SK-N-SH treated with all-trans-retinoic acid at 6 μM for 48 hours (cell line): ENCODE measurements around the gene NME8.

Source experiments
- ATAC-seq: fragments of 200-7000 bp; cut with Tn5 transposase; 3 replicates; pipeline ENCODE4 v1.9.1; 2020; ENCODE audit warnings: mild to moderate bottlenecking, moderate library complexity
- ARNTL ChIP-seq: fragments of 450-650 bp; formaldehyde crosslinking; IDR thresholded peaks from 2 replicates; pipeline ENCODE4 v1.5.0; 2020; ENCODE audit warnings: low read depth, mild to moderate bottlenecking, moderate library complexity, borderline replicate concordance
- CREB5 ChIP-seq: fragments of 250-450 bp; sonication (Bioruptor Pico); IDR thresholded peaks from 2 replicates; pipeline ENCODE4 v1.5.1; 2020; ENCODE audit warnings: low read depth, mild to moderate bottlenecking, moderate library complexity
- CSRNP3 ChIP-seq: fragments of 250-450 bp; sonication (Bioruptor Pico); IDR thresholded peaks from 2 replicates; pipeline ENCODE4 v1.5.1; 2021; ENCODE audit warnings: mild to moderate bottlenecking, moderate library complexity
- GLIS3 ChIP-seq: fragments of 250-450 bp; sonication (Bioruptor Pico); IDR thresholded peaks from 2 replicates; pipeline ENCODE4 v1.5.0; 2020; ENCODE audit warnings: mild to moderate bottlenecking, moderate library complexity
- ISL1 ChIP-seq: fragments of 250-450 bp; sonication (Bioruptor Pico); IDR thresholded peaks from 2 replicates; pipeline ENCODE4 v2.1.2; 2022; ENCODE audit warnings: mild to moderate bottlenecking, moderate library complexity
- OSR1 ChIP-seq: fragments of 250-450 bp; sonication (Bioruptor Pico); IDR thresholded peaks from 2 replicates; pipeline ENCODE4 v1.8.0; 2022; ENCODE audit warnings: moderate library complexity, mild to moderate bottlenecking, inconsistent platforms
- PATZ1 ChIP-seq: fragments of 250-450 bp; sonication (Bioruptor Pico); IDR thresholded peaks from 2 replicates; pipeline ENCODE4 v1.8.0; 2020; ENCODE audit warnings: mild to moderate bottlenecking, moderate library complexity, borderline replicate concordance
- POU6F1 ChIP-seq: fragments of 250-450 bp; sonication (Bioruptor Pico); IDR thresholded peaks from 2 replicates; pipeline ENCODE4 v1.8.0; 2021; ENCODE audit warnings: low read depth, mild to moderate bottlenecking, moderate library complexity, borderline replicate concordance
- RARB ChIP-seq: fragments of 250-450 bp; sonication (Bioruptor Pico); IDR thresholded peaks from 2 replicates; pipeline ENCODE4 v1.8.0; 2021; ENCODE audit warnings: mild to moderate bottlenecking, moderate library complexity
- SNAI2 ChIP-seq: fragments of 250-450 bp; sonication (Bioruptor Pico); IDR thresholded peaks from 2 replicates; pipeline ENCODE4 v1.5.0; 2020; ENCODE audit warnings: mild to moderate bottlenecking, moderate library complexity
- TCF4 ChIP-seq: fragments of 250-450 bp; sonication (Bioruptor Pico); IDR thresholded peaks from 2 replicates; pipeline ENCODE4 v1.8.0; 2021; ENCODE audit warnings: mild to moderate bottlenecking, moderate library complexity, borderline replicate concordance
- TOX ChIP-seq: fragments of 250-450 bp; sonication (Bioruptor Pico); IDR thresholded peaks from 2 replicates; pipeline ENCODE4 v1.8.0; 2021; ENCODE audit warnings: mild to moderate bottlenecking, moderate library complexity, borderline replicate concordance
- TSHZ2 ChIP-seq: fragments of 250-450 bp; sonication (Bioruptor Pico); IDR thresholded peaks from 2 replicates; pipeline ENCODE4 v1.5.0; 2020; ENCODE audit warnings: mild to moderate bottlenecking, moderate library complexity
- ZNF565 ChIP-seq: fragments of 450-650 bp; formaldehyde crosslinking; conservative IDR thresholded peaks from 2 replicates; pipeline ENCODE4 v1.5.0; 2020; ENCODE audit warnings: low read depth, mild to moderate bottlenecking, moderate library complexity
- ZNF70 ChIP-seq: fragments of 450-650 bp; formaldehyde crosslinking; IDR thresholded peaks from 2 replicates; pipeline ENCODE4 v1.5.0; 2020; ENCODE audit warnings: mild to moderate bottlenecking, moderate library complexity
- ZNF8 ChIP-seq: fragments of 450-650 bp; formaldehyde crosslinking; IDR thresholded peaks from 2 replicates; pipeline ENCODE4 v1.5.0; 2020; ENCODE audit warnings: mild to moderate bottlenecking, moderate library complexity

NME8 gene

GRCh38 chr7:37882086-37882485, 33.7 kb downstream of the NME8 start:
- ATAC-seq: no peak
- TF ChIP-seq ZNF8 (CRISPR knock-in tag) (no peak), RARB (CRISPR knock-in tag) (no peak), GLIS3 (CRISPR knock-in tag) (no peak), OSR1 (CRISPR knock-in tag) (no peak), ARNTL (CRISPR knock-in tag) (no peak), ISL1 (CRISPR knock-in tag) (no peak), CSRNP3 (CRISPR knock-in tag) (no peak)

GRCh38 chr7:37893359-37893758, 45.0 kb downstream of the NME8 start:
- ATAC-seq: no peak

GRCh38 chr7:37894671-37895070, 46.3 kb downstream of the NME8 start:
- ATAC-seq: no peak
- TF ChIP-seq TOX (CRISPR knock-in tag): no peak

More at GRCh38 chr7:37893359-37893758, 45.0 kb downstream of the NME8 start:
- TF ChIP-seq TSHZ2 (CRISPR knock-in tag) (no peak), RARB (CRISPR knock-in tag) (no peak), SNAI2 (no peak), ZNF8 (CRISPR knock-in tag) (no peak), ZNF565 (no peak), TCF4 (no peak), POU6F1 (CRISPR knock-in tag) (no peak), TOX (CRISPR knock-in tag) (no peak)

- TF ChIP-seq ZNF565: no peak
- TF ChIP-seq CSRNP3 (CRISPR knock-in tag): no peak
- TF ChIP-seq SNAI2: no peak
- no peak for TF ChIP-seq ZNF70 (CRISPR knock-in tag)
- no peak for ATAC-seq
Measured at GRCh38 chr7:37899712-37900247, 51.4 kb downstream of the NME8 start.

GRCh38 chr7:37901236-37901827, 52.9 kb downstream of the NME8 start:
- peak; percentile 84 for ATAC-seq
- TF ChIP-seq PATZ1 (no peak; the same call in 1 of the 2 replicates), CSRNP3 (CRISPR knock-in tag) (peak; percentile 52; the same call in 1 of the 2 replicates), CREB5 (CRISPR knock-in tag) (no peak)
